ENCODE measurements around the gene GBP5. TPM values are rescaled to one million over a fixed set of nuclear protein-coding genes. Genes with fewer than 3 reads are reported as not detected.

GBP5 gene
- total RNA-seq, 2 experiments from 2014 or later, result not detected

GRCh38 chr1:89288051-89288340, 15.3 kb upstream of the GBP5 start:
- H4K20me1 ChIP-seq (ENCODE audit: insufficient read depth, low read length), result no peaks in the 10 kb centered on the region
- H3K79me2 ChIP-seq (ENCODE audit: insufficient read depth, low read depth, low read length), result no peaks in the 10 kb centered on the region
- H3K4me3 ChIP-seq (ENCODE audit: low read depth, low read length, poor library complexity, severe bottlenecking), result no peak overlapping the region
- ChIA-PET CTCF (ENCODE audit: unreplicated experiment) (no interaction called here), POLR2A (no interaction called here)
- DNase-seq (ENCODE audit: low spot score), result no peak
- intact Hi-C loops (cut with micrococcal nuclease; ENCODE audit: unreplicated experiment), result no loop called here
- TF ChIP-seq EZH2phosphoT487 (IDR thresholded peaks at IDR 0.05; ENCODE audit: borderline replicate concordance, low read depth, low read length) (no peak), CTCF (conservative IDR thresholded peaks at IDR 0.05; ENCODE audit: low read length) (no peak)
- no TSS peak for BruUV-seq (replicated peaks)
- H3K4me2 ChIP-seq (ENCODE audit: low read length), result no peak overlapping the region
- H2AFZ ChIP-seq (ENCODE audit: low read length), result no peak overlapping the region
- no peaks in the 10 kb centered on the region for H3K4me1 ChIP-seq (ENCODE audit: insufficient read depth, low read length, poor library complexity, severe bottlenecking)
- H3K36me3 ChIP-seq (ENCODE audit: insufficient read depth, low read length), result no peaks in the 10 kb centered on the region
- H3K9me3 ChIP-seq (ENCODE audit: low read length), result no peaks in the 10 kb centered on the region
- H3K9me2 ChIP-seq (ENCODE audit: insufficient read depth, low read length), result no peaks in the 10 kb centered on the region
- no peak overlapping the region for H3K27ac ChIP-seq (ENCODE audit: low read depth, low read length, poor library complexity, severe bottlenecking)

- ChIA-PET CTCF (ENCODE audit: unreplicated experiment) (no interaction called here), POLR2A (interaction anchor here (0.6 kb wide), 1 partner anchor 48 kb away, joined by 6 read pairs; no protein-coding TSS in a partner anchor)
- no peak overlapping the region for H2AFZ ChIP-seq (ENCODE audit: low read length)
- no peak for DNase-seq (ENCODE audit: low spot score)
- H3K79me2 ChIP-seq (ENCODE audit: insufficient read depth, low read depth, low read length), result no peaks in the 10 kb centered on the region
- intact Hi-C loops (cut with micrococcal nuclease; ENCODE audit: unreplicated experiment), result no loop called here
- no TSS peak for BruUV-seq (replicated peaks)
- H3K9me2 ChIP-seq (ENCODE audit: insufficient read depth, low read length), result no peaks in the 10 kb centered on the region
- H3K4me3 ChIP-seq (ENCODE audit: low read depth, low read length, poor library complexity, severe bottlenecking), result no peak overlapping the region
- no peaks in the 10 kb centered on the region for H3K4me1 ChIP-seq (ENCODE audit: insufficient read depth, low read length, poor library complexity, severe bottlenecking)
- no peak overlapping the region for H3K4me2 ChIP-seq (ENCODE audit: low read length)
- no peaks in the 10 kb centered on the region for H3K36me3 ChIP-seq (ENCODE audit: insufficient read depth, low read length)
- no peak for TF ChIP-seq CTCF (conservative IDR thresholded peaks at IDR 0.05; ENCODE audit: low read length)
- TF ChIP-seq EZH2phosphoT487 (IDR thresholded peaks at IDR 0.05; ENCODE audit: borderline replicate concordance, low read depth, low read length), result no peak
- H4K20me1 ChIP-seq (ENCODE audit: insufficient read depth, low read length), result no peaks in the 10 kb centered on the region
- H3K27ac ChIP-seq (ENCODE audit: low read depth, low read length, poor library complexity, severe bottlenecking), result no peak overlapping the region
- no peaks in the 10 kb centered on the region for H3K9me3 ChIP-seq (ENCODE audit: low read length)
These were observed 14.8 kb upstream of the GBP5 start for GRCh38 chr1:89287181-89288050.

DNA sequence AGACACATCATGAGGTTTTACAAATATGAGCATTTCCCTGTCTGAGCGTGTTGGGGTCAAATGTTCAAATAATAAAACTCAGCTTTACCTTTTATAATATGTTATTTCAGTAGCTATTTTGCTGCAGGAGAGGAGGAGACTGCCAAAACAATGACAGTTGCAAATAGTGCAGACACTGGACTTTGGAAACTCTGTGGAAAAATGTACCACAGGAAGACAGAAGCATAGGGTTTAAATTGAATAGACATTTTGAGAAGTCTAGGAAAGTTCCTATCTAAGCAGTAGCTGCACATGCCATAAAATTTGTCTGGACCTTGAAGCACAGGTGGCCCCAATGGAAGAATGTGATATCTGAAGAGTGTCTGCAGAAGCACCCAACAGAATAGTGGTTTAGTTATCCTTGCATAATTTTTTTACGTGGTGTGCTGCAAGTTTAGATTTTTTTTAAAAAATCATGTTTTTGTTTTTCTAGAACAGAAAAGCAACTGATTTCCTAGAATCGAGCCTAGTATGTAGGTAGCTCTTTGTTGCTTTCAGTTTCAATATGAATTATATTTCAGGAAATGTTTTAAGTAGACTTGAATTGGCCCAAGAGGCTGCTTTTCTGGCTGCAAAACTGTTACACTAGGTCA, 14.0 kb upstream of the GBP5 start:
- H3K4me1 ChIP-seq (ENCODE audit: insufficient read depth, low read length, poor library complexity, severe bottlenecking), result no peaks in the 10 kb centered on the region
- no peak for DNase-seq (ENCODE audit: low spot score)
- no peaks in the 10 kb centered on the region for H3K36me3 ChIP-seq (ENCODE audit: insufficient read depth, low read length)
- intact Hi-C loops (cut with micrococcal nuclease; ENCODE audit: unreplicated experiment), result no loop called here
- no peak overlapping the region for H3K4me2 ChIP-seq (ENCODE audit: low read length)
- no peak overlapping the region for H3K27ac ChIP-seq (ENCODE audit: low read depth, low read length, poor library complexity, severe bottlenecking)
- BruUV-seq (replicated peaks), result no TSS peak
- no peak overlapping the region for H3K4me3 ChIP-seq (ENCODE audit: low read depth, low read length, poor library complexity, severe bottlenecking)
- H4K20me1 ChIP-seq (ENCODE audit: insufficient read depth, low read length), result no peaks in the 10 kb centered on the region
- TF ChIP-seq EZH2phosphoT487 (IDR thresholded peaks at IDR 0.05; ENCODE audit: borderline replicate concordance, low read depth, low read length) (no peak), CTCF (conservative IDR thresholded peaks at IDR 0.05; ENCODE audit: low read length) (no peak)
- H3K9me3 ChIP-seq (ENCODE audit: low read length), result no peaks in the 10 kb centered on the region
- no peak overlapping the region for H2AFZ ChIP-seq (ENCODE audit: low read length)
- ChIA-PET POLR2A (interaction anchor here (0.6 kb wide), 3 partner anchors 47 to 992 kb away, joined by 4 to 7 read pairs (median 6); no protein-coding TSS in a partner anchor), CTCF (ENCODE audit: unreplicated experiment) (no interaction called here)
- no peaks in the 10 kb centered on the region for H3K9me2 ChIP-seq (ENCODE audit: insufficient read depth, low read length)
- H3K79me2 ChIP-seq (ENCODE audit: insufficient read depth, low read depth, low read length), result no peaks in the 10 kb centered on the region

All from OCI-LY7 (cell line).